Endothelial cell (in vitro differentiated cells): ENCODE measurements around the gene THYN1. TPM values are rescaled to one million over a fixed set of nuclear protein-coding genes. Genes with fewer than 3 reads are reported as not detected.

Source experiments
- DNase-seq: peaks from one replicate; pipeline ENCODE4 v3.0.0; 2021; ENCODE audit warnings: low spot score
- H3K27ac Mint-ChIP-seq: one replicate; pipeline ENCODE4 v1.8.0; 2021; ENCODE audit warnings: mixed read lengths, inconsistent platforms; ENCODE audit not compliant: unreplicated experiment
- H3K27me3 Mint-ChIP-seq: one replicate; pipeline ENCODE4 v1.8.0; 2021; ENCODE audit warnings: mild to moderate bottlenecking, moderate library complexity, mixed read lengths, inconsistent platforms; ENCODE audit not compliant: unreplicated experiment
- H3K36me3 Mint-ChIP-seq: one replicate; pipeline ENCODE4 v1.8.0; 2021; ENCODE audit warnings: mild to moderate bottlenecking, low read depth, mixed read lengths, inconsistent platforms; ENCODE audit not compliant: unreplicated experiment
- H3K4me1 Mint-ChIP-seq: one replicate; pipeline ENCODE4 v1.8.0; 2021; ENCODE audit warnings: mild to moderate bottlenecking, mixed read lengths, inconsistent platforms; ENCODE audit not compliant: unreplicated experiment
- H3K4me3 Mint-ChIP-seq: one replicate; pipeline ENCODE4 v1.8.0; 2021; ENCODE audit warnings: mild to moderate bottlenecking, mixed read lengths, inconsistent platforms; ENCODE audit not compliant: unreplicated experiment
- H3K9me3 Mint-ChIP-seq: one replicate; pipeline ENCODE4 v1.8.0; 2021; ENCODE audit warnings: mixed read lengths, inconsistent platforms; ENCODE audit not compliant: unreplicated experiment
- CTCF ChIP-seq: fragments of 200-600 bp; sonication (generic); IDR thresholded peaks from one replicate; pipeline ENCODE4 v1.5.0; 2021; ENCODE audit warnings: antibody characterized with exemption; ENCODE audit not compliant: unreplicated experiment
- long read RNA-seq: library from polyadenylated mRNA; unstranded; transcript quantifications from one replicate; pipeline ENCODE4 v2.0.0, GENCODE V29; 2020; ENCODE audit not compliant: unreplicated experiment
- total RNA-seq: library from RNA; stranded (reverse); fragmentation: NEBNext Ultra II Directional; extraction: Animal tissue kit (Norgen Biotek cat#: 25700); gene quantifications from one replicate; pipeline ENCODE4 v1.2.1, GENCODE V29; 2021; ENCODE audit not compliant: unreplicated experiment

THYN1 gene
- total RNA-seq = 42.5 TPM
- long read RNA-seq, transcript THYN1-201 (7 exons, 1,299 nt) = minor isoform, 8 of 48 reads
- long read RNA-seq, transcript THYN1-204 (8 exons, 893 nt) = major isoform, 14 of 48 reads
- long read RNA-seq, transcript THYN1-203 (8 exons, 943 nt) = major isoform, 14 of 48 reads
- long read RNA-seq, partial matches to known transcripts = 3 of 48 reads
- long read RNA-seq, other reads (novel, unspliced or antisense) = 6 of 48 reads

- no peak for TF ChIP-seq CTCF
- peaks cover 3% of the 10 kb centered on the region for H3K27me3 Mint-ChIP-seq
Measured at GRCh38 chr11:134253188-134253993, at the start of gene THYN1, which contains the start of gene ACAD8. Gene THYN1, minus strand, starts transcription at chr11:134253352. Its CDS starts 470 bp downstream, at chr11:134252882. Gene ACAD8, plus strand, starts transcription at chr11:134253568. Its CDS starts 33 bp downstream, at chr11:134253601.

GRCh38 chr11:134294664-134295063 is 41.5 kb upstream of the THYN1 start:
- no peak for TF ChIP-seq CTCF
- H3K4me3 Mint-ChIP-seq = no peak overlapping the region
- H3K27ac Mint-ChIP-seq = no peak overlapping the region
- no peaks in the 10 kb centered on the region for H3K9me3 Mint-ChIP-seq
- peaks cover 6% of the 10 kb centered on the region for H3K36me3 Mint-ChIP-seq
- no peaks in the 10 kb centered on the region for H3K27me3 Mint-ChIP-seq
- H3K4me1 Mint-ChIP-seq = peaks cover 4% of the 10 kb centered on the region
- no peak for DNase-seq

More at GRCh38 chr11:134253188-134253993, at the start of gene THYN1, which contains the start of gene ACAD8:
- DNase-seq = peak; percentile 93
- Mint-ChIP-seq H3K4me1 (peaks cover 17% of the 10 kb centered on the region), H3K36me3 (peaks cover 13% of the 10 kb centered on the region), H3K4me3 (peak within 1 kb of the TSS; percentile 94), H3K9me3 (no peaks in the 10 kb centered on the region), H3K27ac (peak within 1 kb of the TSS; percentile 38)

GRCh38 chr11:134293119-134294113 is 40.3 kb upstream of the THYN1 start:
- H3K27me3 Mint-ChIP-seq = no peaks in the 10 kb centered on the region
- H3K36me3 Mint-ChIP-seq = peaks cover 6% of the 10 kb centered on the region
- H3K9me3 Mint-ChIP-seq = no peaks in the 10 kb centered on the region
- H3K4me3 Mint-ChIP-seq = no peak overlapping the region
- H3K27ac Mint-ChIP-seq = no peak overlapping the region
- TF ChIP-seq CTCF = no peak
- peaks cover 4% of the 10 kb centered on the region for H3K4me1 Mint-ChIP-seq
- DNase-seq = no peak

GRCh38 chr11:134292661-134293060 is 39.5 kb upstream of the THYN1 start:
- H3K4me1 Mint-ChIP-seq = peaks cover 6% of the 10 kb centered on the region
- H3K36me3 Mint-ChIP-seq = peaks cover 6% of the 10 kb centered on the region
- no peaks in the 10 kb centered on the region for H3K27me3 Mint-ChIP-seq
- H3K27ac Mint-ChIP-seq = no peak overlapping the region
- no peaks in the 10 kb centered on the region for H3K9me3 Mint-ChIP-seq
- no peak overlapping the region for H3K4me3 Mint-ChIP-seq
- DNase-seq = no peak
- no peak for TF ChIP-seq CTCF
